HEK293 (cell line): ENCODE results near the gene ZSCAN25.
A peak's percentile ranks its signal among the peaks of the same experiment; 100 is the strongest.

Experiments used
- KLF7 ChIP-seq: fragments of 450-650 bp; formaldehyde crosslinking; IDR thresholded peaks from 2 replicates; pipeline ENCODE4 v1.5.1; 2016; ENCODE audit warnings: missing biosample characterization, missing genetic modification characterization, borderline replicate concordance
- ZBTB1 ChIP-seq: fragments of 450-650 bp; formaldehyde crosslinking; IDR thresholded peaks from 2 replicates; pipeline ENCODE4 v1.5.1; 2016; ENCODE audit warnings: missing biosample characterization, missing genetic modification characterization
- ZBTB21 ChIP-seq: fragments of 450-650 bp; formaldehyde crosslinking; IDR thresholded peaks from 2 replicates; pipeline ENCODE4 v1.5.1; 2017; ENCODE audit warnings: missing biosample characterization, missing genetic modification characterization
- ZFP3 ChIP-seq: fragments of 450-650 bp; formaldehyde crosslinking; IDR thresholded peaks from 2 replicates; pipeline ENCODE4 v1.5.1; 2016; ENCODE audit warnings: low read depth, missing biosample characterization, missing genetic modification characterization
- ZFP37 ChIP-seq: fragments of 450-650 bp; formaldehyde crosslinking; IDR thresholded peaks from 2 replicates; pipeline ENCODE4 v1.5.1; 2016; ENCODE audit warnings: missing biosample characterization, missing genetic modification characterization
- ZNF140 ChIP-seq: fragments of 450-650 bp; formaldehyde crosslinking; IDR thresholded peaks from 2 replicates; pipeline ENCODE4 v1.5.1; 2016; ENCODE audit warnings: missing biosample characterization, missing genetic modification characterization
- ZNF19 ChIP-seq: fragments of 450-650 bp; formaldehyde crosslinking; IDR thresholded peaks from 2 replicates; pipeline ENCODE4; 2016; ENCODE audit warnings: missing biosample characterization, missing genetic modification characterization, low read depth
- ZNF202 ChIP-seq: fragments of 450-650 bp; formaldehyde crosslinking; IDR thresholded peaks from 2 replicates; pipeline ENCODE4 v1.5.1; 2016; ENCODE audit warnings: missing biosample characterization, missing genetic modification characterization, borderline replicate concordance
- ZNF266 ChIP-seq: fragments of 450-650 bp; formaldehyde crosslinking; IDR thresholded peaks from 2 replicates; pipeline ENCODE4 v1.5.1; 2016; ENCODE audit warnings: missing biosample characterization, missing genetic modification characterization, low read depth
- ZNF292 ChIP-seq: fragments of 450-650 bp; formaldehyde crosslinking; IDR thresholded peaks from 2 replicates; pipeline ENCODE4 v1.5.1; 2016; ENCODE audit warnings: low read depth, missing biosample characterization, missing genetic modification characterization, borderline replicate concordance
- ZNF335 ChIP-seq: fragments of 450-650 bp; formaldehyde crosslinking; conservative IDR thresholded peaks from 2 replicates; pipeline ENCODE4 v1.5.1; 2016; ENCODE audit warnings: missing biosample characterization, missing genetic modification characterization
- ZNF366 ChIP-seq: fragments of 450-650 bp; formaldehyde crosslinking; conservative IDR thresholded peaks from 2 replicates; pipeline ENCODE4 v1.5.1; 2016; ENCODE audit warnings: missing biosample characterization, missing genetic modification characterization
- ZNF394 ChIP-seq: fragments of 450-650 bp; formaldehyde crosslinking; IDR thresholded peaks from 2 replicates; pipeline ENCODE4 v1.5.1; 2016; ENCODE audit warnings: missing biosample characterization, missing genetic modification characterization, mild to moderate bottlenecking, moderate library complexity, borderline replicate concordance
- ZNF404 ChIP-seq: fragments of 450-650 bp; formaldehyde crosslinking; IDR thresholded peaks from 2 replicates; pipeline ENCODE4 v1.5.1; 2017; ENCODE audit warnings: missing biosample characterization, missing genetic modification characterization
- ZNF426 ChIP-seq: fragments of 450-650 bp; formaldehyde crosslinking; IDR thresholded peaks from 2 replicates; pipeline ENCODE4 v1.5.1; 2017; ENCODE audit warnings: missing biosample characterization, missing genetic modification characterization, mild to moderate bottlenecking, inconsistent platforms, moderate library complexity
- ZNF433 ChIP-seq: fragments of 450-650 bp; formaldehyde crosslinking; IDR thresholded peaks from 2 replicates; pipeline ENCODE4 v1.5.1; 2016; ENCODE audit warnings: missing biosample characterization, missing genetic modification characterization, low read depth
- ZNF510 ChIP-seq: fragments of 450-650 bp; formaldehyde crosslinking; IDR thresholded peaks from 2 replicates; pipeline ENCODE4 v1.5.1; 2018; ENCODE audit warnings: mild to moderate bottlenecking, missing genetic modification characterization, missing biosample characterization; ENCODE audit not compliant: insufficient replicate concordance
- ZNF514 ChIP-seq: fragments of 450-650 bp; formaldehyde crosslinking; IDR thresholded peaks from 2 replicates; pipeline ENCODE4 v1.5.1; 2016; ENCODE audit warnings: missing biosample characterization, missing genetic modification characterization
- ZNF529 ChIP-seq: fragments of 450-650 bp; formaldehyde crosslinking; IDR thresholded peaks from 2 replicates; pipeline ENCODE4 v1.5.1; 2017; ENCODE audit warnings: missing genetic modification characterization, missing biosample characterization; ENCODE audit not compliant: insufficient replicate concordance
- ZNF555 ChIP-seq: fragments of 450-650 bp; formaldehyde crosslinking; conservative IDR thresholded peaks from 2 replicates; pipeline ENCODE4 v1.5.1; 2017; ENCODE audit warnings: missing biosample characterization, mild to moderate bottlenecking, missing genetic modification characterization, inconsistent platforms
- ZNF558 ChIP-seq: fragments of 450-650 bp; formaldehyde crosslinking; IDR thresholded peaks from 2 replicates; pipeline ENCODE4 v1.5.1; 2016; ENCODE audit warnings: missing biosample characterization, missing genetic modification characterization
- ZNF560 ChIP-seq: fragments of 450-650 bp; formaldehyde crosslinking; IDR thresholded peaks from 2 replicates; pipeline ENCODE4 v1.5.1; 2017; ENCODE audit warnings: missing biosample characterization, missing genetic modification characterization, borderline replicate concordance
- ZNF629 ChIP-seq: fragments of 450-650 bp; formaldehyde crosslinking; IDR thresholded peaks from 2 replicates; pipeline ENCODE4 v1.5.1; 2017; ENCODE audit warnings: missing biosample characterization, missing genetic modification characterization
- ZNF664 ChIP-seq: fragments of 450-650 bp; formaldehyde crosslinking; IDR thresholded peaks from 2 replicates; pipeline ENCODE4 v1.5.1; 2016; ENCODE audit warnings: missing biosample characterization, missing genetic modification characterization
- ZNF791 ChIP-seq: fragments of 450-650 bp; formaldehyde crosslinking; IDR thresholded peaks from 2 replicates; pipeline ENCODE4 v1.5.1; 2016; ENCODE audit warnings: missing biosample characterization, missing genetic modification characterization
- ZXDB ChIP-seq: fragments of 450-650 bp; formaldehyde crosslinking; IDR thresholded peaks from 2 replicates; pipeline ENCODE4 v1.5.1; 2016; ENCODE audit warnings: missing biosample characterization, missing genetic modification characterization
- TF ChIP-seq, protein P1 (sequence below): fragments of 450-650 bp; formaldehyde crosslinking; IDR thresholded peaks from 2 replicates; pipeline ENCODE4 v1.5.1; 2016; ENCODE audit warnings: missing biosample characterization, missing genetic modification characterization, borderline replicate concordance
- TF ChIP-seq, protein P2 (sequence below): fragments of 450-650 bp; formaldehyde crosslinking; conservative IDR thresholded peaks from 2 replicates; pipeline ENCODE4 v1.5.1; 2016; ENCODE audit warnings: low read depth, missing biosample characterization, missing genetic modification characterization
- TF ChIP-seq, protein P3 (sequence below): fragments of 450-650 bp; formaldehyde crosslinking; IDR thresholded peaks from 2 replicates; pipeline ENCODE4 v1.5.1; 2016; ENCODE audit warnings: missing biosample characterization, missing genetic modification characterization
- TF ChIP-seq, protein P4 (sequence below): fragments of 450-650 bp; formaldehyde crosslinking; IDR thresholded peaks from 2 replicates; pipeline ENCODE4 v1.5.1; 2016; ENCODE audit warnings: missing biosample characterization, missing genetic modification characterization

Gene ZSCAN25

DNA sequence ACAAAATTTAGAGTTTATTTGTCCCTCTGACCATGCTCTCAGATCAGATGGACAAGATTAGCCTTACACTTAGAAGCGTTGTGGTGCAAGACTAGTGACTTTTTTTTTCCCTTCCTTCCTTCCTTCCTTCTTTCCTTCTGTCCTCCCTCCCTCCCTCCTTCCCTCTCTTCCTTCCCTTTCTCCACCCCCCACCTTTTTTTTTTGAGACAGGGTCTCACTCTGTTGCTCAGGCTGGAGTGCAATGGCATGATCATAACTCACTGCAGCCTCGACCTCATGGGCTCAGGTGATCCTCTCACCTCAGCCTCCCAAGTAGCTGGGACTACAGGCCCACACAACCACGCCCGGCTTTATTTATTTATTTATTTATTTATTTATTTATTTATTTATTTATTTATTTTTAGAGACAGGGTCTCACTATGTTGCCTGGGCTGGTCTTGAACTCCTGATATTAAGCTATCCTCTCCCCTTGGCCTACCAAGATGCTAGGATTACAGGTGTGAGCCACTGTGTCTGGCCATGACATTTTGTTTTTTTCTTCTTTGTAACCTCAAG is 35.9 kb upstream of the ZSCAN25 start (continued):
- 0 out of 2 replicates have a peak, but pooled peaks have one; percentile 37 for TF ChIP-seq KLF7 (tag by site-specific recombination)
- TF ChIP-seq ZNF266 (tag by site-specific recombination) = peak; percentile 76
- TF ChIP-seq ZNF664 (tag by site-specific recombination) = peak; percentile 71
- peak; percentile 81; the same call in 1 of the 2 replicates for TF ChIP-seq ZNF292
- peak; percentile 38; the same call in 1 of the 2 replicates for TF ChIP-seq ZNF514 (tag by site-specific recombination)
- peak; percentile 66; the same call in 1 of the 2 replicates for TF ChIP-seq ZNF791 (tag by site-specific recombination)
- TF ChIP-seq, protein P1, sequence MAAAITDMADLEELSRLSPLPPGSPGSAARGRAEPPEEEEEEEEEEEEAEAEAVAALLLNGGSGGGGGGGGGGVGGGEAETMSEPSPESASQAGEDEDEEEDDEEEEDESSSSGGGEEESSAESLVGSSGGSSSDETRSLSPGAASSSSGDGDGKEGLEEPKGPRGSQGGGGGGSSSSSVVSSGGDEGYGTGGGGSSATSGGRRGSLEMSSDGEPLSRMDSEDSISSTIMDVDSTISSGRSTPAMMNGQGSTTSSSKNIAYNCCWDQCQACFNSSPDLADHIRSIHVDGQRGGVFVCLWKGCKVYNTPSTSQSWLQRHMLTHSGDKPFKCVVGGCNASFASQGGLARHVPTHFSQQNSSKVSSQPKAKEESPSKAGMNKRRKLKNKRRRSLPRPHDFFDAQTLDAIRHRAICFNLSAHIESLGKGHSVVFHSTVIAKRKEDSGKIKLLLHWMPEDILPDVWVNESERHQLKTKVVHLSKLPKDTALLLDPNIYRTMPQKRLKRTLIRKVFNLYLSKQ (tag by site-specific recombination) = peak; percentile 61; the same call in 1 of the 2 replicates
- peak; percentile 63 for TF ChIP-seq ZXDB (tag by site-specific recombination)
- peak; percentile 84 for TF ChIP-seq ZNF560 (tag by site-specific recombination)
- TF ChIP-seq, protein P2, sequence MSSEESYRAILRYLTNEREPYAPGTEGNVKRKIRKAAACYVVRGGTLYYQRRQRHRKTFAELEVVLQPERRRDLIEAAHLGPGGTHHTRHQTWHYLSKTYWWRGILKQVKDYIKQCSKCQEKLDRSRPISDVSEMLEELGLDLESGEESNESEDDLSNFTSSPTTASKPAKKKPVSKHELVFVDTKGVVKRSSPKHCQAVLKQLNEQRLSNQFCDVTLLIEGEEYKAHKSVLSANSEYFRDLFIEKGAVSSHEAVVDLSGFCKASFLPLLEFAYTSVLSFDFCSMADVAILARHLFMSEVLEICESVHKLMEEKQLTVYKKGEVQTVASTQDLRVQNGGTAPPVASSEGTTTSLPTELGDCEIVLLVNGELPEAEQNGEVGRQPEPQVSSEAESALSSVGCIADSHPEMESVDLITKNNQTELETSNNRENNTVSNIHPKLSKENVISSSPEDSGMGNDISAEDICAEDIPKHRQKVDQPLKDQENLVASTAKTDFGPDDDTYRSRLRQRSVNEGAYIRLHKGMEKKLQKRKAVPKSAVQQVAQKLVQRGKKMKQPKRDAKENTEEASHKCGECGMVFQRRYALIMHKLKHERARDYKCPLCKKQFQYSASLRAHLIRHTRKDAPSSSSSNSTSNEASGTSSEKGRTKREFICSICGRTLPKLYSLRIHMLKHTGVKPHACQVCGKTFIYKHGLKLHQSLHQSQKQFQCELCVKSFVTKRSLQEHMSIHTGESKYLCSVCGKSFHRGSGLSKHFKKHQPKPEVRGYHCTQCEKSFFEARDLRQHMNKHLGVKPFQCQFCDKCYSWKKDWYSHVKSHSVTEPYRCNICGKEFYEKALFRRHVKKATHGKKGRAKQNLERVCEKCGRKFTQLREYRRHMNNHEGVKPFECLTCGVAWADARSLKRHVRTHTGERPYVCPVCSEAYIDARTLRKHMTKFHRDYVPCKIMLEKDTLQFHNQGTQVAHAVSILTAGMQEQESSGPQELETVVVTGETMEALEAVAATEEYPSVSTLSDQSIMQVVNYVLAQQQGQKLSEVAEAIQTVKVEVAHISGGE (tag by site-specific recombination) = peak; percentile 78
- TF ChIP-seq ZNF404 (tag by site-specific recombination) = peak; percentile 81
- peak; percentile 67 for TF ChIP-seq ZNF629 (tag by site-specific recombination)
- peak; percentile 70; the same call in 1 of the 2 replicates for TF ChIP-seq ZNF202 (tag by site-specific recombination)
- peak; percentile 72 for TF ChIP-seq ZNF335 (tag by site-specific recombination)
- peak; percentile 81 for TF ChIP-seq ZNF140 (tag by site-specific recombination)
- TF ChIP-seq ZFP3 (tag by site-specific recombination) = peak; percentile 36; the same call in 1 of the 2 replicates
- TF ChIP-seq ZNF394 (tag by site-specific recombination) = peak; percentile 96
- peak; percentile 53; the same call in 1 of the 2 replicates for TF ChIP-seq ZBTB1 (tag by site-specific recombination)
- TF ChIP-seq, protein P3, sequence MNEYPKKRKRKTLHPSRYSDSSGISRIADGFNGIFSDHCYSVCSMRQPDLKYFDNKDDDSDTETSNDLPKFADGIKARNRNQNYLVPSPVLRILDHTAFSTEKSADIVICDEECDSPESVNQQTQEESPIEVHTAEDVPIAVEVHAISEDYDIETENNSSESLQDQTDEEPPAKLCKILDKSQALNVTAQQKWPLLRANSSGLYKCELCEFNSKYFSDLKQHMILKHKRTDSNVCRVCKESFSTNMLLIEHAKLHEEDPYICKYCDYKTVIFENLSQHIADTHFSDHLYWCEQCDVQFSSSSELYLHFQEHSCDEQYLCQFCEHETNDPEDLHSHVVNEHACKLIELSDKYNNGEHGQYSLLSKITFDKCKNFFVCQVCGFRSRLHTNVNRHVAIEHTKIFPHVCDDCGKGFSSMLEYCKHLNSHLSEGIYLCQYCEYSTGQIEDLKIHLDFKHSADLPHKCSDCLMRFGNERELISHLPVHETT (tag by site-specific recombination) = peak; percentile 27; the same call in 1 of the 2 replicates
- TF ChIP-seq ZNF19 (tag by site-specific recombination) = peak; percentile 57; the same call in 1 of the 2 replicates
- TF ChIP-seq ZNF510 (tag by site-specific recombination) = peak; percentile 45
- peak; percentile 81 for TF ChIP-seq ZNF555
- 0 out of 2 replicates have a peak, but pooled peaks have one; percentile 33 for TF ChIP-seq ZFP37 (tag by site-specific recombination)
- peak; percentile 83 for TF ChIP-seq ZNF558
- peak; percentile 53; the same call in 1 of the 2 replicates for TF ChIP-seq ZBTB21 (tag by site-specific recombination)
- peak; percentile 91 for TF ChIP-seq ZNF426 (tag by site-specific recombination)
- peak; percentile 53; the same call in 1 of the 2 replicates for TF ChIP-seq ZNF433
- TF ChIP-seq, protein P4, sequence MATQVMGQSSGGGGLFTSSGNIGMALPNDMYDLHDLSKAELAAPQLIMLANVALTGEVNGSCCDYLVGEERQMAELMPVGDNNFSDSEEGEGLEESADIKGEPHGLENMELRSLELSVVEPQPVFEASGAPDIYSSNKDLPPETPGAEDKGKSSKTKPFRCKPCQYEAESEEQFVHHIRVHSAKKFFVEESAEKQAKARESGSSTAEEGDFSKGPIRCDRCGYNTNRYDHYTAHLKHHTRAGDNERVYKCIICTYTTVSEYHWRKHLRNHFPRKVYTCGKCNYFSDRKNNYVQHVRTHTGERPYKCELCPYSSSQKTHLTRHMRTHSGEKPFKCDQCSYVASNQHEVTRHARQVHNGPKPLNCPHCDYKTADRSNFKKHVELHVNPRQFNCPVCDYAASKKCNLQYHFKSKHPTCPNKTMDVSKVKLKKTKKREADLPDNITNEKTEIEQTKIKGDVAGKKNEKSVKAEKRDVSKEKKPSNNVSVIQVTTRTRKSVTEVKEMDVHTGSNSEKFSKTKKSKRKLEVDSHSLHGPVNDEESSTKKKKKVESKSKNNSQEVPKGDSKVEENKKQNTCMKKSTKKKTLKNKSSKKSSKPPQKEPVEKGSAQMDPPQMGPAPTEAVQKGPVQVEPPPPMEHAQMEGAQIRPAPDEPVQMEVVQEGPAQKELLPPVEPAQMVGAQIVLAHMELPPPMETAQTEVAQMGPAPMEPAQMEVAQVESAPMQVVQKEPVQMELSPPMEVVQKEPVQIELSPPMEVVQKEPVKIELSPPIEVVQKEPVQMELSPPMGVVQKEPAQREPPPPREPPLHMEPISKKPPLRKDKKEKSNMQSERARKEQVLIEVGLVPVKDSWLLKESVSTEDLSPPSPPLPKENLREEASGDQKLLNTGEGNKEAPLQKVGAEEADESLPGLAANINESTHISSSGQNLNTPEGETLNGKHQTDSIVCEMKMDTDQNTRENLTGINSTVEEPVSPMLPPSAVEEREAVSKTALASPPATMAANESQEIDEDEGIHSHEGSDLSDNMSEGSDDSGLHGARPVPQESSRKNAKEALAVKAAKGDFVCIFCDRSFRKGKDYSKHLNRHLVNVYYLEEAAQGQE (tag by site-specific recombination) = peak; percentile 62; the same call in 1 of the 2 replicates
- TF ChIP-seq ZNF366 (tag by site-specific recombination) = peak; percentile 92
- peak; percentile 64 for TF ChIP-seq ZNF529 (tag by site-specific recombination)
- TF ChIP-seq, all 188 proteins: peak for 37; not testable (repeated sequence) for 151
